ENCODE data around the gene KIF26A.
A peak's percentile ranks its signal among the peaks of the same experiment; 100 is the strongest.

The KIF26A gene

GRCh38 chr14:104113631-104114420 is 24.6 kb upstream of the KIF26A start:
- no peak for DNase-seq

- DNase-seq: no peak
These were observed 23.8 kb upstream of the KIF26A start for GRCh38 chr14:104114421-104115130.

DNA sequence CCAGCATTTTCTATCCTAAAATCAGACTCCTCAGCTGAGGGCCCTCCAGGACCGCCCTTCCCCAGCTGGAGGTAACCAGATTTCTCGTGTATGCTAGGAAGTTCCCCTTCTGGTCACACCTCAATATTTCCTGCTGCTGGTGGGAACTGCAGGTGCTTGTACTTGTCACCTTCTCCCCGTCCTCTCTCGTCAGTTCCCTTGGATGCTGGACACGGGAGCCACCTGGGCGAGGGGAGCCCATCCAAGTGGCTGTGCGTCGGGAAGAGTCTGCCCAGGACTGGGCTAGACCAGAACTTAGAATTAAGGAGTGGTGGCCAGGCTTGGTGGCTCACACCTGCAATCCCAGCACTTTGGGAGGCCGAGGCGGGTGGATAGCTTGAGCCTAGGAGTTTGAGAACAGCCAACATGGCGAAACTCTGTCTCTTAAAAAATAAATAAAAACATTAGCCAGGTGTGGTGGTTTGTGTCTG is 23.2 kb upstream of the KIF26A start:
- DNase-seq: no peak

GRCh38 chr14:104115691-104116287 is 22.6 kb upstream of the KIF26A start:
- DNase-seq: no peak

GRCh38 chr14:104116288-104116755 is 22.1 kb upstream of the KIF26A start:
- no peak for DNase-seq

- DNase-seq: no peak
These were observed 21.5 kb upstream of the KIF26A start for GRCh38 chr14:104116756-104117340.

DNA sequence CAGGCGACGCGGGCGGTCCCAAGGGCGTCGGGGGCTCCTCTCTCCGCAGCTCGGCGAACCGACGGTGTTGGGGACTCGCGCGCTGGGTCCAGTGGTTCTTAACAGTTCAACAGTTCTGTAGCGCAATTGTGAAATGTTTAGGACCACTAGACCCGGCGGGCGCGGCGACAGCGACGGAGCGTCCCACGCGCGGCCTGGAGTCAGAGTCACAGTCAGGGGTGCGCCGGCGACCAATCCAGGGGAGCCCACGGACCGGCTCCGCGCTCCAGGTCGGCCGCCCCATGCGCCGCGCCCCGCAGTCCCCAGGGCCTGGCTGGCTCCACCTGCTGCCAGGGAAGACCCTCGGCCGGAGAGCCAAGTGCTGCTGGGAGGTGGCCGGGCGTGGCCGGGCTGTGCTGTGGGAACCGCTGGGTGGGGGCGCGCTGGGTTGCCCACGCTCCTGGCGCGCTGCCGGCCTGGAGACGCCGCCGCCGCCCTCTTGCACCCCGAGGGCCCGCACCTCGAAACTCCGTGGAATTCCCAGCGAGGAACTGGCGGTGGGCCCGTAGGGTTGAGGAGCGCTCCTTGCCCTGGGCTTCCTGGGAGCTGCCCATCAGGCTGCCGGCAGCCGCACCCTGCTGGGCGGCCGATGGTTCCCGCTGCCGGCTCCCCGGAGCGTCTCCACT is 20.9 kb upstream of the KIF26A start:
- peak; percentile 56 for DNase-seq

- DNase-seq: no peak
These were observed 20.2 kb upstream of the KIF26A start for GRCh38 chr14:104118006-104118844.

DNA sequence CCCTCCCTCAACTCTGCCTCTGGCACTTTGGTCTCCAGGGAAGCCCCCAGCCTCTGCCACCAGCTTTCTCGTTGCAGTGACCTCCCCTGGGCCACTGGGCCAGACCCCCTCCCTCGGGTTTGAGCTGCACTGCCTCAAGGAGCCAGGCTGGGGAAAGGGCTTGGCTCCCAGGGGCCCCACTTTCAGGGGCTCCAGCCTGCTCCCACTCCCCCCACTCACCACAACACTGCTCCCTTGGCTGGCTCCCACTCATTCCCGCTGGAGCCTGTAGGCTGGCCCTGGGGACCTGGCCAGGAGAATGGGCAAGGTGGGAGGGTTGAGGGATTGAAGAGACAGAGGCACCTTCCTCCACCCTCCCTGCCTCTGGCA is 19.3 kb upstream of the KIF26A start:
- DNase-seq: no peak

DNA sequence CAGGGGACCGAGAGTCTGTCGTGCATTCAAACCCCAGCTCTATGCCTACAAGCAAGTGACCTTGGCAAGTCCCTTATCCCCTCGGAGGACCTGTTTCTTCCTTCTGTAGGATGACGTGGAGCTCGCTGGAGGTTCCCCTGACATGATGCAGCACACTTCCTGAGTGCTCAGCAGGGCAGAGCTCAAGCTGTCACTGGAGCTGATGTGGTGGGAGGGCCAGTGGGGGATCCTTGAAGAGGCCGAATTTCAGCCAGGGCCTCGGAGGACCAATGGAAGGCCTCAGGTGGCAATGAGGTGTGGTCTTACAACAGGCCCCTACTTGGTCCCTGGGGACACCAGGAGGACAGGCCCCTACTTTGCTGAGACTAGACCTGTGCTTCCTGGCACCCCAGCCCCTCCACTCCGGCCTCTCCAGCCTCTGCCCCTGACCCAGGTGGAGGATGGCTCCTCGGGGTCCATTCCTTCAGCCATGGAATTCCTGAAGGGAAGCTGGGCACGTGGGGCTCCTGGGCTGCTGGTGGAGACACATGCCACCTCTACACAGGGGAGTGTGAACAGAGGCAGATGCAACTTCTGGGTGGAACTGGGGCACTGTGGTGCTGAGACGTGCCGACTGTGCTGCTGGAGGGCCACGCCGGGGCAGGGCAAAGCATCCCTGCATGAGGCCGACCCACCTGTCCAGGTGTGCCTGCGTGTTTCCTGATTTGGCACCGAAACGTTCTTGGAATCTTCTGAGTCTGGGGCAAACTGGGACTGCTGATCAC is 18.7 kb upstream of the KIF26A start:
- no peak for DNase-seq

- no peak for DNase-seq
These were observed 18.1 kb upstream of the KIF26A start for GRCh38 chr14:104120281-104120741.

GRCh38 chr14:104121142-104121541 is 17.2 kb upstream of the KIF26A start:
- DNase-seq: no peak

GRCh38 chr14:104123879-104124278 is 14.5 kb upstream of the KIF26A start:
- no peak for DNase-seq

DNA sequence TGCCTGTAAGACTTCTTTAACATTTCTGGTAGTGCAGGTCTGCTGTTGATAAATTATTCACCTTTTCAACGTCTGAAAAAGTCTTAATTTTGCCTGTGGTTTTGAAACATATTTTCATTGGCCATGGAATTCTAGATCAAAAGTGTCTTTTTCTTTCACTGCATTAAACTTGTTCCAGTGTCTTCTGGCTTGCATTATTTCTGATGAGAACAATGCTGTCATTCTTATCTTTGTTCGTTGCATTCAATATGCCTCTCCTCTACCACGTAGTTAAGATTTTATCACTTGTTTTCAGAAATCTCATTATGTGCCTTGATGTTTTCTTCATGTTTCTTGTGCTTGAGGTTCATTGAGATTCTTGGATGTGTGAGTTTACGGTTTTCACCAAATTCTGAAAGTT is 13.4 kb upstream of the KIF26A start:
- no peak for DNase-seq

GRCh38 chr14:104126753-104127152 is 11.6 kb upstream of the KIF26A start:
- DNase-seq: no peak

DNA sequence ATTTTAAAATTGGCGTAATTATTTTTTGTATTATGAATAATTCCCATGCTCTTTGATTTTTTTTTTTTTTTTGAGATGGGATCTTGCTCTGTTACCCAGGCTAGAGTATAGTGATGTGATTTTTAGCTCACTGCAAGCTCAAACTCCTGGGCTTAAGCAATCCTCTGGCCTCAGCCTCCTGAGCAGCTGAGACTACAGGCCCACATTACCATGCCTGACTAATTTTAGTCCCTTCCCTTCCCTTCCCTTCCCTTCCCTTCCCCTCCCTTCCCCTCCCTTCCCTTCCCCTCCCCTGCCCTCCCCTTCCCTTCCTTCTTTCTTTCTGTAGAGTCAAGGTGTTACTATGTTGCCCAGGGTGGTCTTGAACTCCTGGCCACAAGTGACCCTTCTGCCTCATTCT is 9.4 kb upstream of the KIF26A start:
- no peak for DNase-seq

DNA sequence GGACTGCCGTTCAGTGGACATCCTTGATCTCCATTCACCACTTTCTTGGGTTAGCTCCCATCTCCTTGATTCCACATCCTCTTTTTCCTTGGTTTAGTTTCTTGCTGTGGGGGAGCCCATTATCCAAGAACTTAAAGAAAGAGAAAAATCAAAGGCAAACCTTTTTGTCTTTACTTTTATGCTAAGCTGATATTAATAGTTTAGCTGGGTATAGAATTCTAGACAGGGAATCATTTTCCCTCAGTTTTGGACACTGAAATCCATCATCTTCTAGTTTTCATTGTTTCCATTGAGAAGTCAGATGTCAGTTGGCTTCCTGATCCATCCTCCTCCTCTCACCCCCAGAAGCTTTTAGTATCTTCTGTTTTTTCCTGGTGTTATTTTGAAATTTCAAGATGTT is 8.8 kb upstream of the KIF26A start:
- DNase-seq: no peak

- DNase-seq: no peak
These were observed 7.3 kb upstream of the KIF26A start for GRCh38 chr14:104130974-104131651.

DNA sequence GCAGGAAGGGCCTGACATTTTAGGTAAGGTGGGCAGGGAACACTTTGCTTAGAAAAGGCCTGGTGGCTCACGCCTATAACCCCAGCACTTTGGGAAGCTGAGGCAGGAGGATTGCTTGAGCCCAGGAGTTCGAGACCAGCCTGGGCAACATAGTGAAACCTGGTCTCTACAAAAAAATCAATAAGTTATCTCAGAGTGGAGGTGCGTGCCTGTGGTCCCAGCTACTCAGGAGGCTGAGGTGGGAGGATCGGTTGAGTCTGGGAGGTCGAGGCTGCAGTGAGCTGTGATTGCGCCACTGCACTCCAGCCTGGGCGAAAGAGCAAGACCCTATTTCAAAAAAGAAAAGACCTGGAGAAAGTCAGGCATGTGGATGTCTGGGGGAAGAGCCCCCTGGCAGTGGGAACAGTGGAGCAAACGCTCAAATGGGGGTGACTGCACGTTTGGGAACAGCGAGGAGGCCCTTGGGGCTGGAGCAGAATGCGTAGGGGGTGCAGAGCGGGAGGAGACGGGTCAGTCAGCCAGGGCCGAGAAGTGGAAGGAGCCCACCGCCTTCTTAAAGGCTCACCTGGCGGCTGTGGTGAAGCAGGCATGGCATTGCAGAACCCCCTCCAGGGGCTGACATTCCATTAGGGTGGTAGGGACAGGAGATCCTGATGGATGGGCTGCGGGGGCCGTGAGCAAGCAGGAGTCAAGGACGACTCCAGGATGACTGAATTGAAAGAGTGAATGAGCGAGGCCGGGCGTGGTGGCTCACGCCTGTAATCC is 6.2 kb upstream of the KIF26A start:
- DNase-seq: no peak

DNA sequence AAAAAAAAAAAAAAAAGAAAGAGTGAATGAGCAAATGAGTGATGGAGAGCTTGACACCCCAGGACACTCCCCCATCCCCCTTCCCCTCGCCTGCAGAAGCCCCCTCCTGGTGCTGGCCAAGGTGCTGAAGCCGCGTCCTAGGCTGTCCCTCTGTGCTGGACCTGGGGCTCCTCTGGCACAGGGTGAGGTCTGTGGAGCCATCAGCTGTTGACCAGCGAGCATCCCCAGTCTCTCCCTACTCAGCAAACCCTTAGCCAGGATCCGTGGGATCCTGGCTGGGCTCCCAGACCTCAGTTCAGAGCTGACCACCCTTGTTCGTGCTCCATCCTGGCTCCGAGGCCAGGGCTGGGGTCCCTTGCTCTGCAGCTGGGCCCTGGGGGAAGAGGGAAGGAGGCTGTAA is 5.4 kb upstream of the KIF26A start:
- DNase-seq: no peak
